H1 (cell line): Measurements from ENCODE around the gene RAD51B. TPM values are rescaled to one million over a fixed set of nuclear protein-coding genes. Genes with fewer than 3 reads are reported as not detected.

Source experiments
- CTCF ChIA-PET: fragments of 300-600 bp; sonication (Branson Sonifier 250); formaldehyde crosslinking; loops from one replicate; lab custom pipeline; 2021; ENCODE audit not compliant: partially characterized antibody; lab: Charles Lee
- POLR2A ChIA-PET: fragments of 300-600 bp; sonication (Branson Sonifier 250); formaldehyde crosslinking; loops from one replicate; lab custom pipeline; 2021; ENCODE audit warnings: inconsistent platforms; ENCODE audit not compliant: partially characterized antibody; lab: Charles Lee
- DNase-seq, 2 experiments: peaks; one replicate each; pipeline versions ENCODE4 v3.0.0 to v3.0.0-alpha.2; 2010 to 2022; ENCODE audit warnings: low spot score in 2 of 2, low read depth in 1 of 2, mixed read lengths in 1 of 2
- FAIRE-seq: peaks from 2 replicates; lab custom pipeline; 2011; peaks lifted over from hg19 to GRCh38; lab: Jason Lieb, UNC
- H2AFZ ChIP-seq: 2 replicates; pipeline ENCODE4 v1.8.1; 2012; ENCODE audit warnings: low read length, inconsistent platforms
- H2AK5ac ChIP-seq: 2 replicates; pipeline ENCODE4 v1.6.1; 2013; ENCODE audit warnings: low read depth, low read length
- H2BK120ac ChIP-seq: replicated peaks from 2 replicates; pipeline ENCODE3; 2013; ENCODE audit warnings: low read depth, low read length, inconsistent platforms
- H2BK12ac ChIP-seq: 2 replicates; pipeline ENCODE4 v1.6.1; 2013; ENCODE audit warnings: low read depth, low read length
- H2BK15ac ChIP-seq: 2 replicates; pipeline ENCODE4 v1.6.1; 2013; ENCODE audit warnings: low read length
- H2BK20ac ChIP-seq: 2 replicates; pipeline ENCODE4 v1.6.1; 2013; ENCODE audit warnings: low read length
- H2BK5ac ChIP-seq: 2 replicates; pipeline ENCODE4 v1.6.1; 2013; ENCODE audit warnings: low read depth, low read length
- H3K14ac ChIP-seq: 2 replicates; pipeline ENCODE4 v1.6.1; 2013; ENCODE audit warnings: inconsistent platforms; ENCODE audit not compliant: insufficient read length
- H3K18ac ChIP-seq: 2 replicates; pipeline ENCODE4 v1.6.1; 2013; ENCODE audit warnings: low read length; ENCODE audit errors: extremely low read depth
- H3K23ac ChIP-seq: 2 replicates; pipeline ENCODE4 v1.6.1; 2013; ENCODE audit warnings: inconsistent platforms; ENCODE audit not compliant: insufficient read length
- H3K23me2 ChIP-seq: 2 replicates; pipeline ENCODE4 v1.6.1; 2013; ENCODE audit warnings: low read depth, low read length
- H3K27ac ChIP-seq: 2 replicates; pipeline ENCODE4 v1.6.1; 2011; ENCODE audit warnings: low read depth, low read length, inconsistent platforms
- H3K27me3 ChIP-seq, 4 experiments: replicated peaks in 1 of 4; 1 replicate in 1 of 4; 2 replicates in 3 of 4; pipeline versions ENCODE4 v1.6.1 to v1.8.1; 2011 to 2013; ENCODE audit warnings: low read length in 3 of 4, mild to moderate bottlenecking in 3 of 4, inconsistent platforms in 2 of 4, mixed read lengths in 2 of 4, moderate library complexity in 1 of 4; ENCODE audit not compliant: control insufficient read depth in 3 of 4, insufficient read depth in 3 of 4; ENCODE audit errors: extremely low read depth in 1 of 4
- H3K36me3 ChIP-seq, 4 experiments: 2 replicates each; pipeline versions ENCODE4 v1.6.1 to v1.8.1; 2011 to 2013; ENCODE audit warnings: mild to moderate bottlenecking in 4 of 4, low read length in 3 of 4, moderate library complexity in 2 of 4, control low read depth in 1 of 4, inconsistent platforms in 1 of 4; ENCODE audit not compliant: insufficient read depth in 4 of 4, control insufficient read depth in 2 of 4
- H3K4ac ChIP-seq: replicated peaks from 2 replicates; pipeline ENCODE3; 2013; ENCODE audit warnings: low read length, low read depth, mixed read lengths, inconsistent platforms; ENCODE audit not compliant: insufficient read length
- H3K4me1 ChIP-seq, 4 experiments: replicated peaks in 1 of 4; 1 replicate in 1 of 4; 2 replicates in 3 of 4; pipeline versions ENCODE4 v1.6.1 to v1.8.1; 2011 to 2013; ENCODE audit warnings: low read length in 3 of 4, inconsistent platforms in 2 of 4, mixed read lengths in 1 of 4; ENCODE audit not compliant: insufficient read depth in 4 of 4, control insufficient read depth in 3 of 4
- H3K4me2 ChIP-seq, 2 experiments: 2 replicates each; pipeline versions ENCODE4 v1.6.1 to v1.8.1; 2011 to 2013; ENCODE audit warnings: low read depth in 2 of 2, low read length in 2 of 2, control low read depth in 1 of 2, inconsistent platforms in 1 of 2, mild to moderate bottlenecking in 1 of 2; ENCODE audit not compliant: insufficient read depth in 1 of 2
- H3K4me3 ChIP-seq, 4 experiments: fragments of 200-600, 300-600 bp in 1 of 4; sonication (generic), shearing (Covaris generic), sonication (Bioruptor Twin) in 1 of 4; 2 replicates each; pipeline versions ENCODE4 v1.5.1 to v1.8.1; 2011 to 2016; ENCODE audit warnings: low read length in 4 of 4, low read depth in 3 of 4, control low read depth in 2 of 4, inconsistent platforms in 2 of 4, mild to moderate bottlenecking in 2 of 4, mixed read lengths in 1 of 4, moderate library complexity in 1 of 4; ENCODE audit not compliant: insufficient read depth in 2 of 4; ENCODE audit errors: extremely low read depth in 1 of 4
- H3K56ac ChIP-seq: replicated peaks from 2 replicates; pipeline ENCODE3; 2013; ENCODE audit warnings: low read depth, mild to moderate bottlenecking, mixed read lengths, low read length, inconsistent platforms; ENCODE audit not compliant: insufficient read length
- H3K79me1 ChIP-seq: 2 replicates; pipeline ENCODE4 v1.6.1; 2013; ENCODE audit warnings: low read depth, low read length, control low read depth
- H3K79me2 ChIP-seq, 2 experiments: 2 replicates each; pipeline versions ENCODE4 v1.6.1 to v1.8.1; 2012 to 2013; ENCODE audit warnings: low read length in 2 of 2, mild to moderate bottlenecking in 2 of 2, inconsistent platforms in 1 of 2; ENCODE audit not compliant: insufficient read depth in 2 of 2, control insufficient read depth in 1 of 2
- H3K9ac ChIP-seq, 4 experiments: replicated peaks in 1 of 4; 1 replicate in 1 of 4; 2 replicates in 3 of 4; pipeline versions ENCODE4 v1.6.1 to v1.8.1; 2011 to 2013; ENCODE audit warnings: low read depth in 3 of 4, low read length in 3 of 4, control low read depth in 2 of 4, mild to moderate bottlenecking in 2 of 4, moderate library complexity in 2 of 4, inconsistent platforms in 1 of 4; ENCODE audit errors: extremely low read depth in 1 of 4
- H3K9me3 ChIP-seq, 2 experiments: 2 replicates each; pipeline versions ENCODE4 v1.6.1 to v1.8.1; 2012 to 2013; ENCODE audit warnings: mild to moderate bottlenecking in 2 of 2, moderate library complexity in 2 of 2, control low read depth in 1 of 2, inconsistent platforms in 1 of 2, low read depth in 1 of 2, low read length in 1 of 2, mixed read lengths in 1 of 2; ENCODE audit not compliant: insufficient read depth in 2 of 2
- H4K20me1 ChIP-seq, 2 experiments: replicated peaks in 1 of 2; 2 replicates each; pipeline versions ENCODE3 to v1.8.1; 2011 to 2013; ENCODE audit warnings: inconsistent platforms in 2 of 2, low read length in 2 of 2, mild to moderate bottlenecking in 1 of 2; ENCODE audit not compliant: insufficient read depth in 2 of 2, control insufficient read depth in 1 of 2
- H4K5ac ChIP-seq: 2 replicates; pipeline ENCODE4 v1.6.1; 2013; ENCODE audit warnings: low read length, low read depth, mixed read lengths, inconsistent platforms; ENCODE audit not compliant: insufficient read length
- H4K8ac ChIP-seq: 2 replicates; pipeline ENCODE4 v1.8.0; 2013; ENCODE audit warnings: mild to moderate bottlenecking, moderate library complexity, low read length, inconsistent platforms; ENCODE audit not compliant: insufficient read depth; ENCODE audit errors: extremely low read depth
- H4K91ac ChIP-seq: replicated peaks from 2 replicates; pipeline ENCODE3; 2013; ENCODE audit warnings: low read length, mixed read lengths, inconsistent platforms; ENCODE audit not compliant: insufficient read length
- BACH1 ChIP-seq: IDR thresholded peaks from 2 replicates; pipeline ENCODE4 v1.6.1; 2012; ENCODE audit warnings: low read length, improper control_type of control experiment
- BRCA1 ChIP-seq: IDR thresholded peaks from 2 replicates; pipeline ENCODE4 v1.6.1; 2012; ENCODE audit warnings: low read depth, low read length, improper control_type of control experiment
- CREB1 ChIP-seq: IDR thresholded peaks from 2 replicates; pipeline ENCODE4 v1.6.1; 2012; ENCODE audit warnings: inconsistent platforms
- EZH2 ChIP-seq: fragments of 200-600 bp; sonication (generic); IDR thresholded peaks from 2 replicates; pipeline ENCODE4 v1.7.1; 2012; ENCODE audit warnings: low read depth, mild to moderate bottlenecking, moderate library complexity, low read length, inconsistent platforms; ENCODE audit not compliant: severe bottlenecking
- KDM4A ChIP-seq: IDR thresholded peaks from one replicate; pipeline ENCODE4 v1.7.1; 2012; ENCODE audit warnings: low read depth, mild to moderate bottlenecking, moderate library complexity, low read length, inconsistent platforms; ENCODE audit not compliant: severe bottlenecking
- RNF2 ChIP-seq: fragments of 200-900, 300-1000 bp; sonication (generic); IDR thresholded peaks from 2 replicates; pipeline ENCODE4 v1.7.1; 2016; ENCODE audit warnings: borderline replicate concordance, low read depth, mild to moderate bottlenecking, antibody characterized with exemption, low read length; ENCODE audit not compliant: poor library complexity, severe bottlenecking; ENCODE audit errors: missing control alignments
- SP1 ChIP-seq: IDR thresholded peaks from 2 replicates; pipeline ENCODE4 v1.6.1; 2011; ENCODE audit warnings: low read depth, low read length
- TAF7 ChIP-seq: optimal IDR thresholded peaks from 2 replicates; pipeline ENCODE3; 2011; ENCODE audit warnings: low read depth, mild to moderate bottlenecking, inconsistent platforms, low read length, moderate library complexity, borderline replicate concordance
- polyA plus RNA-seq, 7 experiments: library from polyadenylated mRNA; depleted of rRNA in 3 of 7; stranded (reverse) in 5 of 7; unstranded in 2 of 7; fragments of >200 nt in 5 of 7; fragments of 200-250 nt in 2 of 7; gene quantifications; 1 replicate in 5 of 7; 2 replicates in 1 of 7; 4 replicates in 1 of 7; pipeline versions ENCODE4 v1.2.1 to v1.2.3, GENCODE V29; 2011 to 2013; ENCODE audit warnings: missing spikeins in 2 of 7, mixed read lengths in 2 of 7
- total RNA-seq: library from RNA; stranded (reverse); fragmentation: NEBNext Ultra II Directional; extraction: Animal tissue kit (Norgen Biotek cat#: 25700); gene quantifications from 2 replicates; pipeline ENCODE4 v1.2.1, GENCODE V29; 2021

Gene RAD51B
- total and polyA plus RNA-seq, 2 of the 8 experiments (the other 6 are each of a cell fraction or from before 2014, with no cell fraction given), result 3.9 to 14.9 TPM

GRCh38 chr14:68665792-68666204, 846.2 kb downstream of the RAD51B start:
- FAIRE-seq (no peak), DNase-seq (peak in 1 of 2 experiments; percentile 26)
- H3K4me1 ChIP-seq, result no peaks in the 10 kb centered on the region; a peak in 1 of 7 replicates
- no peak overlapping the region for H3K18ac ChIP-seq
- H2AFZ ChIP-seq, result no peak overlapping the region
- CTCF ChIA-PET, result interaction anchor here (0.5 to 2.3 kb wide), 8 partner anchors 12 to 152 kb away, joined by 3 to 11 read pairs (median 4); no protein-coding TSS in a partner anchor
- no peak overlapping the region for H3K27ac ChIP-seq
- TF ChIP-seq TAF7, result no peak
- no peak for TF ChIP-seq RNF2
- no peak for TF ChIP-seq BACH1
- no peak for TF ChIP-seq EZH2
- TF ChIP-seq SP1, result no peak
- no peak for TF ChIP-seq CREB1
- TF ChIP-seq KDM4A, result no peak
- TF ChIP-seq BRCA1, result no peak
- no peak overlapping the region for H2BK15ac ChIP-seq
- no peak overlapping the region for H2AK5ac ChIP-seq
- no peak overlapping the region for H2BK12ac ChIP-seq
- no peaks in the 10 kb centered on the region for H3K79me1 ChIP-seq
- no peak overlapping the region for H3K23ac ChIP-seq
- H2BK20ac ChIP-seq, result no peak overlapping the region
- no peak overlapping the region for H3K56ac ChIP-seq
- no peak overlapping the region for H3K4me2 ChIP-seq
- H4K8ac ChIP-seq, result no peak overlapping the region
- no peak overlapping the region for H3K4me3 ChIP-seq
- H4K5ac ChIP-seq, result no peak overlapping the region
- H3K79me2 ChIP-seq, result no peaks in the 10 kb centered on the region
- H4K91ac ChIP-seq, result no peak overlapping the region
- no peaks in the 10 kb centered on the region; the same call in 1 of the 2 replicates for H3K23me2 ChIP-seq
- H3K27me3 ChIP-seq, result no peaks in the 10 kb centered on the region
- H3K4ac ChIP-seq, result no peak overlapping the region
- H2BK5ac ChIP-seq, result no peak overlapping the region
- H3K14ac ChIP-seq, result no peak overlapping the region
- POLR2A ChIA-PET, result interaction anchor here (1.5 kb wide), 1 partner anchor 151 kb away, joined by 3 read pairs; no protein-coding TSS in a partner anchor
- H2BK120ac ChIP-seq, result no peak overlapping the region
- no peaks in the 10 kb centered on the region; a peak in 1 of 4 replicates for H3K9me3 ChIP-seq
- no peaks in the 10 kb centered on the region for H4K20me1 ChIP-seq
- no peak overlapping the region for H3K9ac ChIP-seq
- no peaks in the 10 kb centered on the region for H3K36me3 ChIP-seq
